Inflammatory macrophage treated with lipopolysaccharide for 1 hour (primary cell): Measurements from ENCODE around the gene PIGV.
"Not testable (repeated sequence)": the region's sequence is repeated elsewhere in the genome, so short reads cannot be mapped to it uniquely, and the experiment has no call there.

ENCODE experiments used
- DNase-seq, 2 donors: peaks; one replicate each; pipeline ENCODE4 v3.0.0-alpha.2; 2020 to 2022

The PIGV gene

DNA sequence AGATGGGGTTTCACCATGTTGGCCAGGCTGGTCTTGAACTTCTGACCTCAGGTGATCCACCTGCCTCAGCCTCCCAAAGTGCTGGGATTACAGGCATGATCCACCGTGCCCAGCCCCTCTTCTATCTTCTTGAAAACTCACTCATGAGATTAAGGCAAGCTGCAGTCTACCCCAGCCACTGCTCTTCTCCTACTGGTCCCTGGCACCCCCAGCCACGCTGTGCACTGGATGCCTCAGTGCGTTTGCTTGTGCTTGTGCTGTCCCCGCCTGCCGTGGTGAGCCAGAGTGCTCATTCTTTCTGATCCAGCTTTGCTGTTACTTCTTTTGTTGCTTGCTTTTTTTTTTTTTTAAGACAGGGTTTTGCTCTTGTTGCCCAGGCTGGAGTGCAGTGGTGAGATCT, 49.9 kb downstream of the PIGV start:
- DNase-seq: not testable (repeated sequence)

DNA sequence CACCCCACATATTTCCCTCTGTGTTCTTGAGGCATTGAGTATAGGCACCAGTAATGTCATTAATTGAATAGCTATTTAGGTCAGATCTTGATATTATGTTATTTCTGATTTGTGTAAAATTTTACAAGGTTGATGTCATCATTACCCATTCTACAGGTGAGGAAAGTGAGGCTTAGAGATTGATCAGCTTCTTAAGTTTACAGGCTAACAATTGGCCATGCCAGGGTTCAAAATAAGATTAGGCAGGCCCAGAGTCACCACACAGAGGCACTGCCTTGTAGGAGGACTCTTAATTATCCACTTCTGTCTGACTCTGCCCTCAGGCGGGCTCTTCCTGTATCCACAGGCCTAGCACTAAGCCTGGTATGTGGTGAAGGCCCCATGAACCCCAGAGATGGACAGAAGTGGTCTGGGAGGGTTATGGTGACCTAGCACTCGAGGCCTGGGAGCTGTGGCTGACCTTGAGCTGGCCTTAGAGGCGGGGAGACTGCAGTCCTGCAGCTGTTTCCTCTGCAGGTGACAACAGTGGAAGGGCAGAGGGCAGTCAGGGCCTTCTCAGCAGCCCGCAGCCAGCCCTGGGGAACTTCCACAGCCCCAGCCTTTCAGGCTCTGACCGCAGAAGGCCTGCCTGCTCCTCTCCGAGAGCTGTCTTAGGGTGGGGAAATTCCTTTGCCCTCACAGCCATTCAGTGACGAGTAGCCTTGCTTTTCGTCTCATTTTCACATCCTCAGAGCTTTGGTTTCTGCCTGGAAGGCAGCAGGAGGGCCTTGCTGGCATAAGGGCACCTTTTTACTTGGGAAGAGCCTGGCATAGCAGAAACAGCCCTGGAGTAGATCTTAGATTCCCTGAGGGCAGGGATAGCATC, 51.0 kb downstream of the PIGV start:
- no peak for DNase-seq

DNA sequence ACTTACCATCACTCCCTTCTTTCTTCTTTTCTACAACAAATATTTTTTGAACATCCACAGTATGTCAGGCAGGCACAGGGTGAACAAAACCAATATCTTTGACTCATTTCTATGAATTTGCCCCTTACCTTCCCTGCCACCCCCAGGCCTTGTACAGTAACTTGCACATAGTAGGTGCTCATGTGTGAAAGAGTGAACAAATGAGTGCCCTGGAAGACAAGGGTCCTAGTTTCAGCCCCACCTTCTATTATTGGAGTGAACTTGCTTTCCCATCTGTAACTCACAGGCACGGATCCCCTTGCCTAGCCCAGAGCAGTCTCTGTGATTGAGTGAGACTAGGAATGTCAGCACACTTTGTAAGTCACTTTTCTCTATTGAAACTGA, 51.6 kb downstream of the PIGV start:
- no peak for DNase-seq

DNA sequence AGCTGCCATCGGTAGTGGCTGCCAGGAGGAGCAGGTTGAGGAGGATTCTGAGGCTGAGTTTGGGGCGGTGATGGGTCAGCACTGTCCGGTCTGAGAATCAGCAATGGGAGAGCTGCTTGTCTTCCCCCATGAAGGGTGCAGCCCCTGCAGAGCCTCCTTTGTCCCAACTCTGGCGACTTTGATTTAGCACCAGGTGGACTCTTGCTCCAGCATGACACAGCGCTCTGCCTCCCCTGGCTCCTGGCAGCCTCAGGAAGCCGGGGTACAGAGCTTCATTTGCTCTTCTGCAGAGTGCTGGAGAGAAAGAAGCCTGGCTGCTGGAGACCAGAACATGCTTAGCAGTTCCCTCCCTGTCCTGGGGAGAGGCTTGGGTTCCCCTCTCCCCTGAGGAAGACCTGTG, 52.0 kb downstream of the PIGV start:
- no peak for DNase-seq

DNA sequence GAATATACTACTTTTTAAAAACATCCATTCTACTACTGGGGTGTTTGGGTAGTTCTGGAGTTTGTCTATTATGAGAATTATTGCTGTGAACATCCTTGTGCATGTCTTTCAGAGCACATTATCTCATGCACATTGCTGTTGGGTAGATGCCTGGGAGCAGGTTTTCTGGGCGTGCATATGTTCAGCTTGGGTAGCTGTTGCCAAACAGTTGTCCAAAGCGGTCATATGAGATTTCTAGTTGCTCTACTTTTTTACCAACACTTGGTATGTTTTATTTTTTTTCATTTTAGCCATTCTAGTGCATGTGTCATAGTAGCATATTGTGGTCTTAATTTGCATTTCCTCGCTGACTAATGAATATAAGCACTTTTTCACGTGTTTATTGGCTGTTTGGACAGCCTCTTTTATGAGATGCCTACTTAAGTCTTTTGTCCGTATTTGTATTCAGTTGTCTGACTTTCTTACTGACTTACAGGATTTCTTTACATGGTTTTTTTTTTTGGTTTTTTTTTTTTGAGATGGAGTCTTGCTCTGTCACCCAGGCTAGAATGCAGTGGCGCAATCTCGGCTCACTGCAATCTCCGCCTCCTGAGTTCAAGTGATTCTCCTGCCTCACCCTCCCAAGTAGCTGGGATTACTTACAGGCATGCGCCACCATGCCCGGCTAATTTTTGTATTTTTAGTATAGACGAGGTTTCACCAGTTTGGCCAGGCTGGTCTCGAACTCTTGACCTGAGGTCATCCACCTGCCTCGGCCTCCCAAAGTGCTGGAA, 56.9 kb downstream of the PIGV start:
- no peak for DNase-seq

DNA sequence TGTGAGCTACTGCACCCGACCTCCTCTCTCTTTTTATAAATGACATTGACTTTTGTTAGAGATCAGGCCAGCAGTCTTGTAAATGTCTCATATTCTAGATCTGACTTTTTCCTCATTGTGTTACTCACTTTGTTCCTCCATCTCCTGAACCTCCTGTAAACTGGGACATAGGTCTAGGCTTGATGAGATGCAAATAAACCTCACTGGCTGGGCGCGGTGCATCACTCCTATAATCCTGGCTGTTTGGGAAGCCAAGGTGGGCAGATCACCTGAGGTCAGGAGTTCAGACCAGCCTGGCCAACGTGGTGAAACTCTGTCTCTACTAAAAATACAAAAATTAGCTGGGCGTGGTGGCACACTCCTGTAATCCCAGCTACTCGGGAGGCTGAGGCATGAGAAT, 60.1 kb downstream of the PIGV start:
- DNase-seq: not testable (repeated sequence)
